ENCODE data around the gene CIRBP.
"Not testable (repeated sequence)": the region's sequence is repeated elsewhere in the genome, so short reads cannot be mapped to it uniquely, and the experiment has no call there.

The CIRBP gene

DNA sequence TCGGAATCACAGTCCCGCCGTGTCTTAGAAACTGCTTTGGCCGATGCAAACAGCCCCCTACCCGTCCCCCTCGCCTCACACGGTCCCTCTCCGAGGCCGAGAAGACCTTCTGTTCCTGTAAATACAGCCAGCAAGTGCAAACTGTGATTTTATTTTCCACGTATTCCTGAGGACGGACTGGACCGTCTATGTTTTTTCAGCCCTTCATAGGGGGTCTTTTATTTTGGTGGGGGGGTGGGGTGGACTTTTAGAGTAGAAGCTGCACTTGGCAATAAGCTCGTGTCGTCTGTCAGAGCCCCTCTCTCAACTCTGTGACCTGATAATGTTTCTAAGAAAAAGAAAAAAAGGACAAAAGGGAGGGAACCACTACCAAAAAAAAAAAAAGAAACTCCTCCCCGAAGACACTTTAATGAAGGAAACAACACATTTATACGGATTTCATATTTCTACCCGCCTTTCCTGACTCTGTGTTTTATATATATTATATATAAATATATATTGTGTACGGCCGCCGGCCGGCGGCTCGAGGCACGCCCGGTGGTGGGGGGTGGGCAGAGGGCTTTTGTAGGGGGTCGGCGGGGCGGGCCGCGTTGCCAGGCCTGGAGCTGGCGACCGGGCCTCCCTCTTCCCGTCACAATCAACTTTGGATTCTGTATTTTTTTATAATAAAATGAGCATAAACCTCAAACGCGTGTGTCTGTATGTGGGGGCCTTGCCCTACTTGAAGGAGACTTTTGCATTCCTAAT, 31.8 kb downstream of the CIRBP start:
- H3K27me3 ChIP-seq (ENCODE audit: control insufficient read depth in 5 of 5, insufficient read depth in 4 of 5, low read length in 5 of 5), result peaks cover 0 to 5% (median 3%) of the 10 kb centered on the region in 5 donors
- no peak overlapping the region for H3K9ac ChIP-seq (ENCODE audit: low read length in 5 of 5)
- H3K4me1 ChIP-seq (ENCODE audit: control insufficient read depth in 5 of 5, insufficient read depth in 5 of 5, low read length in 5 of 5), result no peaks in the 10 kb centered on the region
- no peak overlapping the region for H3K27ac ChIP-seq (ENCODE audit: low read depth, low read length)
- no peaks in the 10 kb centered on the region for H3K9me3 ChIP-seq (ENCODE audit: control insufficient read depth in 5 of 5, low read length in 5 of 5)
- H3K36me3 ChIP-seq (ENCODE audit: control insufficient read depth in 5 of 5, insufficient read depth in 5 of 5, low read length in 5 of 5), result no peaks in the 10 kb centered on the region
- no peak overlapping the region for H3K4me3 ChIP-seq (ENCODE audit: low read depth in 1 of 5, low read length in 5 of 5)

DNA sequence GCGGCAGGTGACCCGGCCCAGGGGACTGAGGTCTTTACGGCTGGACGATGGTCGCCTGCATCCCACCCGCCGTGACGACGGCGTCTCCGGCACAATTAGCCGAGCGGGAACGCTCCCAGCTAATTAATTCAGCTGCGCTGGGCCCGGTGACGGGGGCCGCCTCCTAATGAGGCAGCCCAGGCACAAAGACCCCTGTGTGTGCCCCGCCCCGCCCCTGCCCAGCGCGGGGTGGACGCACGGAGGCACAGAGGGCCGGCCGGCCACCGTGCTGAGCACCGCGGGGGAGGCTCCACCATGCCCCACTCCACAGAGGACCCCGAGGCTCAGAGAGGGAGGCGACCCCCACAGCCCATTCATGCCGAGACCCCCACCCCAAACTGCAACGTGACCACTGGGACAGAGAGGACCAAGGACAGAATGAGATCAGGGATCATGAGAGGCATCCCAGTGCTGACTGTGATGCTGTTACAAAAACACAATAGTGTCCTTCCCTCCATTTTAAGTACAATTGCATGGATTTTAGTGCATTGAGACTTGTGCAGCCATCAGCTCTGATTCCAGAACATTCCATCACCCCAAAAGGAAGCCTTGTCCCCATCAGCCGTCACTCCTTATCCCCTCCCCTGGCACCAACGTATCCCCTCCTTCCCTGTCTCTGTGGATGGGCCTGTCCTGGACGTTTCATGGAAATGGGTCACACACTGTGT, 33.6 kb downstream of the CIRBP start:
- Histone ChIP-seq H3K9me3 (ENCODE audit: control insufficient read depth in 5 of 5, low read length in 5 of 5) (no peaks in the 10 kb centered on the region), H3K27ac (ENCODE audit: low read depth, low read length) (no peak overlapping the region), H3K4me3 (ENCODE audit: low read depth in 1 of 5, low read length in 5 of 5) (no peak overlapping the region), H3K27me3 (ENCODE audit: control insufficient read depth in 5 of 5, insufficient read depth in 4 of 5, low read length in 5 of 5) (peaks cover 0 to 5% (median 0%) of the 10 kb centered on the region in 5 donors), H3K9ac (ENCODE audit: low read length in 5 of 5) (no peak overlapping the region), H3K36me3 (ENCODE audit: control insufficient read depth in 5 of 5, insufficient read depth in 5 of 5, low read length in 5 of 5) (no peaks in the 10 kb centered on the region), H3K4me1 (ENCODE audit: control insufficient read depth in 5 of 5, insufficient read depth in 5 of 5, low read length in 5 of 5) (no peaks in the 10 kb centered on the region)

- Histone ChIP-seq H3K4me1 (ENCODE audit: control insufficient read depth in 5 of 5, insufficient read depth in 5 of 5, low read length in 5 of 5) (no peaks in the 10 kb centered on the region), H3K9ac (ENCODE audit: low read length in 5 of 5) (no peak overlapping the region), H3K27ac (ENCODE audit: low read depth, low read length) (no peak overlapping the region), H3K36me3 (ENCODE audit: control insufficient read depth in 5 of 5, insufficient read depth in 5 of 5, low read length in 5 of 5) (no peaks in the 10 kb centered on the region), H3K27me3 (ENCODE audit: control insufficient read depth in 5 of 5, insufficient read depth in 4 of 5, low read length in 5 of 5) (peaks cover 0 to 6% (median 2%) of the 10 kb centered on the region in 5 donors), H3K9me3 (ENCODE audit: control insufficient read depth in 5 of 5, low read length in 5 of 5) (no peaks in the 10 kb centered on the region), H3K4me3 (ENCODE audit: low read depth in 1 of 5, low read length in 5 of 5) (no peak overlapping the region)
These were observed 35.2 kb downstream of the CIRBP start for GRCh38 chr19:1304197-1304924.

- not testable (repeated sequence) for H3K27ac ChIP-seq (ENCODE audit: low read depth, low read length); H3K4me3 ChIP-seq (ENCODE audit: low read depth in 1 of 5, low read length in 5 of 5); H3K36me3 ChIP-seq (ENCODE audit: control insufficient read depth in 5 of 5, insufficient read depth in 5 of 5, low read length in 5 of 5); H3K4me1 ChIP-seq (ENCODE audit: control insufficient read depth in 5 of 5, insufficient read depth in 5 of 5, low read length in 5 of 5); H3K9me3 ChIP-seq (ENCODE audit: control insufficient read depth in 5 of 5, low read length in 5 of 5); H3K9ac ChIP-seq (ENCODE audit: low read length in 5 of 5)
- peaks cover 5 to 11% (median 10%) of the 10 kb centered on the region in 5 donors for H3K27me3 ChIP-seq (ENCODE audit: control insufficient read depth in 5 of 5, insufficient read depth in 4 of 5, low read length in 5 of 5)
These were observed 36.2 kb downstream of the CIRBP start for GRCh38 chr19:1305354-1305753.

GRCh38 chr19:1307320-1307719, 38.2 kb downstream of the CIRBP start:
- H3K36me3 ChIP-seq (ENCODE audit: control insufficient read depth in 5 of 5, insufficient read depth in 5 of 5, low read length in 5 of 5), result no peaks in the 10 kb centered on the region
- no peak overlapping the region for H3K27ac ChIP-seq (ENCODE audit: low read depth, low read length)
- H3K9me3 ChIP-seq (ENCODE audit: control insufficient read depth in 5 of 5, low read length in 5 of 5), result no peaks in the 10 kb centered on the region
- no peak overlapping the region for H3K4me3 ChIP-seq (ENCODE audit: low read depth in 1 of 5, low read length in 5 of 5)
- peaks cover 5 to 20% (median 18%) of the 10 kb centered on the region in 5 donors for H3K27me3 ChIP-seq (ENCODE audit: control insufficient read depth in 5 of 5, insufficient read depth in 4 of 5, low read length in 5 of 5)
- H3K9ac ChIP-seq (ENCODE audit: low read length in 5 of 5), result no peak overlapping the region
- H3K4me1 ChIP-seq (ENCODE audit: control insufficient read depth in 5 of 5, insufficient read depth in 5 of 5, low read length in 5 of 5), result no peaks in the 10 kb centered on the region

DNA sequence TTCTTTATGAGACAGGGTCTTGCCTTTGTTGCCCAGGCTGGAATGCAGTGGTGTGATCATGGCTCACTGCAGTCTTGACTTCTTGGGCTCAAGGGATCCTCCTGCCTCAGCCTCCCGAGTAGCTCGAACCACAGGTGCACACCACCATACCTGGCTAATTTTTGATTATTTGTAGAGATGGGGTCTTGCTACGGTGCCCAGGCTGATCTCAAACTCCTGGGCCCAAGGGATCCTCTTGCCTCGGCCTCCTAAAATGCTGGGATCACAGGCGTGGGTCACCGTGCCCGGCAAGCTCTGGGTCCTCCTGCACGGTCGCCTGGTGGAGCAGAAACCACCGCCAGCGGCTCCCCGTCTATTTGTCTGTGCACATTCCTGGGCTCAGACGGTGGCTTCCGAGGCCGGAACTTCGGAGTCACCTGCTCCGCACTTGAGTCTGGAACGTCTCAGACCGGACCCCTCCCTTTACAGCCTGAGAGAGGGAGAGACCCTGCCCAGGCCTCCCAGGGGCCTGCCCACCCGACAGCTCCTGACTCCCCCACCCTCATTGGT, 38.7 kb downstream of the CIRBP start:
- H3K27ac ChIP-seq (ENCODE audit: low read depth, low read length), result no peak overlapping the region
- peaks cover 5 to 20% (median 19%) of the 10 kb centered on the region in 5 donors for H3K27me3 ChIP-seq (ENCODE audit: control insufficient read depth in 5 of 5, insufficient read depth in 4 of 5, low read length in 5 of 5)
- H3K4me1 ChIP-seq (ENCODE audit: control insufficient read depth in 5 of 5, insufficient read depth in 5 of 5, low read length in 5 of 5), result no peaks in the 10 kb centered on the region
- no peak overlapping the region for H3K9ac ChIP-seq (ENCODE audit: low read length in 5 of 5)
- no peaks in the 10 kb centered on the region for H3K9me3 ChIP-seq (ENCODE audit: control insufficient read depth in 5 of 5, low read length in 5 of 5)
- no peaks in the 10 kb centered on the region for H3K36me3 ChIP-seq (ENCODE audit: control insufficient read depth in 5 of 5, insufficient read depth in 5 of 5, low read length in 5 of 5)
- no peak overlapping the region for H3K4me3 ChIP-seq (ENCODE audit: low read depth in 1 of 5, low read length in 5 of 5)

- no peaks in the 10 kb centered on the region for H3K9me3 ChIP-seq (ENCODE audit: control insufficient read depth in 5 of 5, low read length in 5 of 5)
- H3K27ac ChIP-seq (ENCODE audit: low read depth, low read length), result no peak overlapping the region
- H3K4me3 ChIP-seq (ENCODE audit: low read depth in 1 of 5, low read length in 5 of 5), result no peak overlapping the region
- H3K4me1 ChIP-seq (ENCODE audit: control insufficient read depth in 5 of 5, insufficient read depth in 5 of 5, low read length in 5 of 5), result no peaks in the 10 kb centered on the region
- no peaks in the 10 kb centered on the region for H3K36me3 ChIP-seq (ENCODE audit: control insufficient read depth in 5 of 5, insufficient read depth in 5 of 5, low read length in 5 of 5)
- peaks cover 13 to 29% (median 27%) of the 10 kb centered on the region in 5 donors for H3K27me3 ChIP-seq (ENCODE audit: control insufficient read depth in 5 of 5, insufficient read depth in 4 of 5, low read length in 5 of 5)
- H3K9ac ChIP-seq (ENCODE audit: low read length in 5 of 5), result no peak overlapping the region
These were observed 39.6 kb downstream of the CIRBP start for GRCh38 chr19:1308718-1309117.

DNA sequence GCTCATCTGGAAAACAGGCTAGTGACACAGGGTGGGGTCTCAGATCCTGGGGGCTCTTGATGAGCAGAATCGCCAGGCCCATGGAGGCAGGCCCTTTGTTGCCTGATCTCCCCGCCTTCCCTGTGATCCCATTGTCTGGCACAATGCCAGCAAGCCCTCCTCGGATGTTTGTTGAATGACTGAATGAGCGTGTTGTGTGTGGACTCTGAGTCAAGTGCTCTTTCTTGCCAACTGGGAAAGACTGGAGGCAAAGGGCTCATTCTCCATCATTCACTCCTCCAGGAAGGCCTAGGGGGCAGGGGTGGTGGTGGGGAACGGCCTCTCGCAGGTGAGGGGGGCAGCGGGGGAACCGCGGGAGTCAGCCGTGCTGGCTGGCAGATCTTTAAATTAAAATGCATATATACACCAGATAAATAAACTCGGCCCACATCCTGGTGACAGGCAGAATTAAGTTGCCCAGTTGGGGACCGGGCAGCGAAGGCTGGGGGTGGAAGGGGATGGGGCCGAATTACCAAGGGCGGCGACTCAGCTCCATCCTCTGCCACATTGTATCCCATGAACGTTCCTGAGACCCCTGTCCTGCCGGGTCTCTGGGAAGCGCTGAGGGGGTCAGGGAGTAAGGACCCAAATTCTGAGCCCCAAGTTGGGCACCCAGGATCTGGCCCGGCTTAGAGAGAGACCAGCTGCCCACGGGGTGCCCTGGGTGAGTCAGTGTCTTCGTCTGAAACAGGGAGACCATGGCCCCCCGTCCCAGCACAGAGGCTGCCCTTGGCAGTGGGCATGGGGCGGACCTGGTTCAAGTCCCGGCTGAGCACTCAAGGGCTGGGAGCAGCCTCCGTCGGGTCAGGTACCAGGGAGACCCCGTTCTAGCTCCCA, 41.1 kb downstream of the CIRBP start:
- Histone ChIP-seq H3K36me3 (ENCODE audit: control insufficient read depth in 5 of 5, insufficient read depth in 5 of 5, low read length in 5 of 5) (no peaks in the 10 kb centered on the region), H3K4me3 (ENCODE audit: low read depth in 1 of 5, low read length in 5 of 5) (no peak overlapping the region), H3K27me3 (ENCODE audit: control insufficient read depth in 5 of 5, insufficient read depth in 4 of 5, low read length in 5 of 5) (peaks cover 19 to 38% (median 35%) of the 10 kb centered on the region in 5 donors), H3K9ac (ENCODE audit: low read length in 5 of 5) (no peak overlapping the region), H3K27ac (ENCODE audit: low read depth, low read length) (no peak overlapping the region), H3K9me3 (ENCODE audit: control insufficient read depth in 5 of 5, low read length in 5 of 5) (no peaks in the 10 kb centered on the region), H3K4me1 (ENCODE audit: control insufficient read depth in 5 of 5, insufficient read depth in 5 of 5, low read length in 5 of 5) (peaks cover 0 to under 1% (median under 1%) of the 10 kb centered on the region in 5 donors)

DNA sequence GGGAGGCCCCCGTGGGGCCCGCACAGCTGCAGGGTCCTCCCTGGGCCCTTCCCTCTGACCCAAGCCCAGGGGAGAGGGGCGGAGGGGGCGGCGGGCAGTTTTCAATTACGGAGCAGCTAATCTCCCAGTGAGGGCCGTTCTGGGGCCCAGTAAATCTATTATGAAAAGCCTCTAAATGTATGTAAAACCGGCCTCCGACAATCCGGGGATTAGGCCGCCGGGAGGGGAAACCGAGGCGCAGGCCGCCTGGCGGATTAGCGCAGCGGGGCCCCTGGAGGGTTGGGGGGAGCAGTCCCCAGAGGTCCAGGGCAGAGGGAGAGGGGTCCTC, 41.7 kb downstream of the CIRBP start:
- no peak overlapping the region for H3K9ac ChIP-seq (ENCODE audit: low read length in 5 of 5)
- no peaks in the 10 kb centered on the region for H3K36me3 ChIP-seq (ENCODE audit: control insufficient read depth in 5 of 5, insufficient read depth in 5 of 5, low read length in 5 of 5)
- peaks cover 19 to 42% (median 39%) of the 10 kb centered on the region in 5 donors for H3K27me3 ChIP-seq (ENCODE audit: control insufficient read depth in 5 of 5, insufficient read depth in 4 of 5, low read length in 5 of 5)
- H3K4me1 ChIP-seq (ENCODE audit: control insufficient read depth in 5 of 5, insufficient read depth in 5 of 5, low read length in 5 of 5), result peaks cover 0 to 6% (median 5%) of the 10 kb centered on the region in 5 donors
- H3K9me3 ChIP-seq (ENCODE audit: control insufficient read depth in 5 of 5, low read length in 5 of 5), result no peaks in the 10 kb centered on the region
- no peak overlapping the region for H3K27ac ChIP-seq (ENCODE audit: low read depth, low read length)
- no peak overlapping the region for H3K4me3 ChIP-seq (ENCODE audit: low read depth in 1 of 5, low read length in 5 of 5)
